ENCODE results near the gene NCR1. TPM values are rescaled to one million over a fixed set of nuclear protein-coding genes. Genes with fewer than 3 reads are reported as not detected.
A peak's percentile ranks its signal among the peaks of the same experiment; 100 is the strongest.

The NCR1 gene
- total RNA-seq, 4 donors from 2014 or later, result 4.6 TPM; not detected in 3

- H3K9me3 ChIP-seq, result peaks cover 0 to 17% (median 0%) of the 10 kb centered on the region in 4 donors
- no peak overlapping the region for H3K4me3 ChIP-seq
- no peaks in the 10 kb centered on the region for H3K27me3 ChIP-seq
- H3K27ac ChIP-seq, result no peak overlapping the region
- TF ChIP-seq POLR2A (IDR thresholded peaks at IDR 0.05) (no peak), EP300 (IDR thresholded peaks at IDR 0.05) (peak in 1 of 2 donors; percentile 29)
- TF ChIP-seq, protein P1, sequence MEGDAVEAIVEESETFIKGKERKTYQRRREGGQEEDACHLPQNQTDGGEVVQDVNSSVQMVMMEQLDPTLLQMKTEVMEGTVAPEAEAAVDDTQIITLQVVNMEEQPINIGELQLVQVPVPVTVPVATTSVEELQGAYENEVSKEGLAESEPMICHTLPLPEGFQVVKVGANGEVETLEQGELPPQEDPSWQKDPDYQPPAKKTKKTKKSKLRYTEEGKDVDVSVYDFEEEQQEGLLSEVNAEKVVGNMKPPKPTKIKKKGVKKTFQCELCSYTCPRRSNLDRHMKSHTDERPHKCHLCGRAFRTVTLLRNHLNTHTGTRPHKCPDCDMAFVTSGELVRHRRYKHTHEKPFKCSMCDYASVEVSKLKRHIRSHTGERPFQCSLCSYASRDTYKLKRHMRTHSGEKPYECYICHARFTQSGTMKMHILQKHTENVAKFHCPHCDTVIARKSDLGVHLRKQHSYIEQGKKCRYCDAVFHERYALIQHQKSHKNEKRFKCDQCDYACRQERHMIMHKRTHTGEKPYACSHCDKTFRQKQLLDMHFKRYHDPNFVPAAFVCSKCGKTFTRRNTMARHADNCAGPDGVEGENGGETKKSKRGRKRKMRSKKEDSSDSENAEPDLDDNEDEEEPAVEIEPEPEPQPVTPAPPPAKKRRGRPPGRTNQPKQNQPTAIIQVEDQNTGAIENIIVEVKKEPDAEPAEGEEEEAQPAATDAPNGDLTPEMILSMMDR (IDR thresholded peaks at IDR 0.05), result no peak
- DNase-seq (ENCODE audit: low spot score in 2 of 2), result no peak
- H3K4me1 ChIP-seq, result no peaks in the 10 kb centered on the region
- H3K36me3 ChIP-seq, result no peaks in the 10 kb centered on the region
- WGBS, 2 donors, result 53 to 54% methylated on average over 2 of the region's 2 CpGs
Observed at GRCh38 chr19:54875506-54875905, 30.4 kb upstream of the NCR1 start.

GRCh38 chr19:54877471-54877870 lies 28.5 kb upstream of the NCR1 start:
- Histone ChIP-seq H3K4me1 (no peaks in the 10 kb centered on the region), H3K9me3 (peaks cover 0 to 29% (median 0%) of the 10 kb centered on the region in 4 donors), H3K36me3 (no peaks in the 10 kb centered on the region), H3K4me3 (no peak overlapping the region), H3K27ac (no peak overlapping the region), H3K27me3 (no peaks in the 10 kb centered on the region)
- TF ChIP-seq, protein P1 (IDR thresholded peaks at IDR 0.05), result no peak
- no peak for TF ChIP-seq POLR2A (IDR thresholded peaks at IDR 0.05)
- TF ChIP-seq EP300 (IDR thresholded peaks at IDR 0.05), result no peak
- 62 to 66% methylated on average over 3 of the region's 3 CpGs for WGBS, 2 donors
- DNase-seq (ENCODE audit: low spot score in 2 of 2), result no peak

- Histone ChIP-seq H3K27me3 (no peaks in the 10 kb centered on the region), H3K4me3 (no peak overlapping the region), H3K4me1 (no peaks in the 10 kb centered on the region), H3K36me3 (no peaks in the 10 kb centered on the region), H3K27ac (no peak overlapping the region), H3K9me3 (peaks cover 0 to 36% (median 0%) of the 10 kb centered on the region in 4 donors)
- no peak for DNase-seq (ENCODE audit: low spot score in 2 of 2)
- WGBS, 2 donors, result 57 to 73% methylated on average over 6 of the region's 6 CpGs
- TF ChIP-seq POLR2A (IDR thresholded peaks at IDR 0.05), result no peak
- TF ChIP-seq, protein P1 (IDR thresholded peaks at IDR 0.05), result no peak
- no peak for TF ChIP-seq EP300 (IDR thresholded peaks at IDR 0.05)
Observed at GRCh38 chr19:54881884-54882283, 24.1 kb upstream of the NCR1 start.

DNA sequence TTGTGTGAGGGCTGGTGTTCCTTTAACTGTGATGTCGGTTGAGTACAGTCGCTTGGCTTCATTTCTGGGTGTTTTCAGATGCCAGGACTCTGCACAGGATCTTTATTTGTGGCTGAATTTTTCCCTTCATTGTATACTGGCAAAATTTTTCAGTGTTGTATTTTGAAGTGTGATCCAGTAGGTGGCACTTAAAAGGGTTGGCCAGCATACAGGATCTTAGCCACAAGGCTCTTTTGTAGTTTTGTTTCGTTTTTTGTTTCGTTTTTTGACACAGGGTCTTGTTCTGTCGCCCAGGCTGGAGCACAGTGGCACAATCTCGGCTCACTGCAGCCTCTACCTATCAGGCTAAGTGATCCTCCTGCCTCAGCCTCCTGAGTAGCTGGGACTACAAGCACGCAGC lies 23.2 kb upstream of the NCR1 start:
- no peaks in the 10 kb centered on the region for H3K4me1 ChIP-seq
- no peak overlapping the region for H3K4me3 ChIP-seq
- no peaks in the 10 kb centered on the region for H3K27me3 ChIP-seq
- DNase-seq (ENCODE audit: low spot score in 2 of 2), result no peak
- TF ChIP-seq POLR2A (IDR thresholded peaks at IDR 0.05) (no peak), EP300 (IDR thresholded peaks at IDR 0.05) (no peak)
- TF ChIP-seq, protein P1 (IDR thresholded peaks at IDR 0.05), result no peak
- H3K36me3 ChIP-seq, result no peaks in the 10 kb centered on the region
- H3K27ac ChIP-seq, result no peak overlapping the region
- H3K9me3 ChIP-seq, result peaks cover 0 to 36% (median 0%) of the 10 kb centered on the region in 4 donors
- 70 to 73% methylated on average over 7 of the region's 7 CpGs for WGBS, 2 donors

DNA sequence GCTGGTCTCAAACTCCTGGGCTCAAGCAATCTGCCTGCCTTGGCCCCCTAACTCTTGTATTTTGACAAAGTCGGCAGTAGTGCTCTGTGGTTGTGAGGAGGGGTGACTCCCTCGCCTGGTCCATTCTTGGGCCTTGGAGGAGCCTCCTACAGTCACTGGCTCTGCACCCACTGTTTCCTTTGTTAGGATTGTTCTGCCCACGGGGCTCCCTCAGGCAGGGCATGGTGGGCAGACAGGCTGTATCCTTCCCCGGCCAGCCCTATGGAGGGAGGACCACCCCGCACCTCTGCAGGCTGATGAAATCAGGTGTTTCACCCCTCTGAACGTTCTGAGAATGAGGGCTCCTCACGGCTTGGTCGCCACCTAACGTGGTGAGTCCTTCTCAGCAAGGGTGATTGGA lies 22.7 kb upstream of the NCR1 start:
- no peak for DNase-seq (ENCODE audit: low spot score in 2 of 2)
- 73 to 80% methylated on average over 8 to 9 of the region's 9 CpGs for WGBS, 2 donors
- Histone ChIP-seq H3K4me3 (no peak overlapping the region), H3K4me1 (no peaks in the 10 kb centered on the region), H3K9me3 (peaks cover 0 to 36% (median 0%) of the 10 kb centered on the region in 4 donors), H3K27me3 (no peaks in the 10 kb centered on the region), H3K27ac (no peak overlapping the region), H3K36me3 (no peaks in the 10 kb centered on the region)
- TF ChIP-seq, protein P1 (IDR thresholded peaks at IDR 0.05), result no peak
- TF ChIP-seq EP300 (IDR thresholded peaks at IDR 0.05) (no peak), POLR2A (IDR thresholded peaks at IDR 0.05) (no peak)
